DMS153 (cell line): Measurements from ENCODE around the gene SSUH2.
"Not testable (repeated sequence)": the region's sequence is repeated elsewhere in the genome, so short reads cannot be mapped to it uniquely, and the experiment has no call there.

Source experiments
- DNase-seq: peaks from one replicate; lab custom pipeline; 2025; lab: John Stamatoyannopoulos, UW

Gene SSUH2

DNA sequence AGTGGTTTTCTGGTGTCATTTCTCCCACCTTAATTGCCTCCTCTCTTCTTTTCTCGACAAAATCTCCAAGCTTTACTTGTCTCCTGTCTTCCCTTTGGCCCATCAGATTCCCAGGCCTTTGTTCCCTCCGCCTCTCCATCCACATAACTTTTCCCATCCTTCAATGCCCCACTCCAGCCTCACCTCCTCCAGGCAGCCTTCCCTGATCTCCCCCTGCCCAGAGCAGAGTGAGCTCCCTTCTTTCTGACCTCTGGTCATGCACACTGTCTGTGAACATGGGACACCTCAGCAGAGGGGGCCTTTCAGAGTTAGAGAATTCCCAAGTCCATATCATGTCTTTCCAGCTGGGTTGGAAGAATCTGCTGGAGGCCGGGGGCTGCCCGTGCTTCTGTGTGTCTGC, 14.6 kb upstream of the SSUH2 start:
- no peak for DNase-seq

- DNase-seq, result peak; percentile 68
These were observed 14.0 kb upstream of the SSUH2 start for GRCh38 chr3:8658306-8659212.

- DNase-seq, result peak; percentile 68
These were observed 13.3 kb upstream of the SSUH2 start for GRCh38 chr3:8657804-8658305.

DNA sequence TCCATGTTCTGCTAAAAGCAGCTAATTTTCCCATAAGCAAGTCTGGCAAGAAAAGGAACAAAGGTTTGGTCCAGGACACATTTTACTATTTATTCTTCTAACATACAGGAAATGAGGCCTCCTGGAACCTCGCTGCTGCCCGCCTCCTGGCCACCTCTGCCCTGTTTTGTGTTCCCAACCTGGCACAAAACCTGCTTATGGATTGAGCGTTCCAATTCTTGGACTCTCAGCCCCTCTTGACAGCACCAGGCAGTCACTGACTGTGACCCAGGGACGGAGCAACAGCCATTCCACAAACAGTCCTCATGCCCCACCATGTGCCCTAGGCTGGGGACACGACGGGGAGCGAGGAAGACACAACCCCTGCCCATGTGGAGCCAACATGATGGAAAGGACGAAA, 11.6 kb upstream of the SSUH2 start:
- DNase-seq, result no peak

DNA sequence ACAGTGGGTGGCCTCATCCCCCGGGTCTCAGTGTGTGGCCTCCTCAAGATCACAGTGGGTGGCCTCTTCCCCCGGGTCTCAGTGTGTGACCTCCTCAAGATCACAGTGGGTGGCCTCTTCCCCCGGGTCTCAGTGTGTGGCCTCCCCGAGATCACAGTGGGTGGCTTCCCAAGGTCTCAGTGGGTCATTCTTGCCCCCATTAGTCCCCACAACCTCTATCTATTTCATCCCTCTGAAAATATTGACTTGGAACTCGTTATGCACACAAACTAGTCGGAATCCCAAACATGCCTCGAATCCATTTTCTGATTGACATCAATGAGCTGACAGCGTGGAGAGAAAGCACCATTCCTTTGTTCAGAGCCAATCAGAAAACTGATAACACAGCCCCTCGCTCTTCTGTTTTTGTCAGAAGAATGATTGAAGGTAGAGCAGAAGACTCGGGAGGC, 10.8 kb upstream of the SSUH2 start:
- no peak for DNase-seq

- not testable (repeated sequence) for DNase-seq
These were observed 10.2 kb upstream of the SSUH2 start for GRCh38 chr3:8654572-8655329.

DNA sequence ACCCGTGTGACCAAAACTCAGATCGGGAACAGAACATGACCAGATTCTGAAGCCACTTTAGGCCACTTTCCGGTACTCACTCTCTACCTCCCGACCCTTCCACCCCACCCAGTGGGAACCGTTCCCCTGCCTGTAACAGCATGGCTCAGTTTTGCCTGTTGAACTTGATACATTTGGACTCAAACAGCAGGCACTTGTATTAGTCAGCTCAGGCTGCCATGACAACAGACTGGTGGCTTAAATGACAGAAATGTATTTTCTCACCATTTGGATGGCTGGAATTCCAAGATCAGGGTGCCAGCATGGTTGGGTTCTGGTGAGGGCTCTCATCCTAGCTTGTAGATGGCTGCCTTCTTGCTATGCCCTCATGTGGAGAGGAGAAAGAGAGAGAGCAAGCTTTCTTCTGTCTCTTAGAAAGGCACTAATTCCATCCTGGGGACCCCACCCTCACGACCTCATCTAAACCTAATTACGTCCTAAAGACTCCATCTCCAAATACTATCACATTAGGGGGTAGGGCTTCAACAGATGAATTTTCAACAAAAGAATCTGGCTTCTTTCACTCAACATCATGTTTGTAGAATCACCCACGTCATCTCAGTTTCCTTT, 9.3 kb upstream of the SSUH2 start:
- DNase-seq, result no peak

DNA sequence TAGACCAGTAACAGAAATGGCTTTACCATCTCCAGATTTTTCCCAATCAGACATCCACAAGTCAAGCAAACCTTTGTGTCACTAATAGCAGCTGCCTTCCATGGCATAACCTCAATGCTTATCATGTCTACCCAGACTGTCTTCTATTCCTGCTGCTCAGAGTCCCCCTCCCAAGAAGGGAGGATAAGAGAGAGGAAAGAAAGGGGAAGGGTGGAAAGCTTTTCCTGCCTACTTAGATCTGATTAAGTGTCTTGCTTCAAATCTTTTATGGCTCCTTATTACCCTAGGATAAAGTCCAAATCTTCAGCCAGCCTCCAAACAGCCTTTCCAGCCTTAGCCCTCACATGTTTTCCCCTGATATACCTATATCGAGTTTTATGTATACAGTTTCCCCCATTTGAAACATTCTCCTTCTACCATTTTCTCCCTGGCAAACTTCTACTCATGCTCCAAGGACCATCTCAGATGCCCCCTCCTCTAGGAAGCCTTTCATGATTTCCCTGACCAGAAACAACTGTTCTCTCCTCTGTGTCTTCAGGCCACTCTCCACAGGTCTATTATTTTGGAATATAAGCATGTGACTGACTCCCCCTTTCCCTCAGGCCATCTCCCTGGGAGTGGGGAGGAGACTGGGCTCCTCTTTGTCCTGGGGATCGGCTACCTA, 7.9 kb upstream of the SSUH2 start:
- no peak for DNase-seq

- DNase-seq, result no peak
These were observed 7.1 kb upstream of the SSUH2 start for GRCh38 chr3:8651418-8652323.

- no peak for DNase-seq
These were observed 6.2 kb upstream of the SSUH2 start for GRCh38 chr3:8650583-8651416.

GRCh38 chr3:8649757-8650156, 5.2 kb upstream of the SSUH2 start:
- DNase-seq, result no peak

DNA sequence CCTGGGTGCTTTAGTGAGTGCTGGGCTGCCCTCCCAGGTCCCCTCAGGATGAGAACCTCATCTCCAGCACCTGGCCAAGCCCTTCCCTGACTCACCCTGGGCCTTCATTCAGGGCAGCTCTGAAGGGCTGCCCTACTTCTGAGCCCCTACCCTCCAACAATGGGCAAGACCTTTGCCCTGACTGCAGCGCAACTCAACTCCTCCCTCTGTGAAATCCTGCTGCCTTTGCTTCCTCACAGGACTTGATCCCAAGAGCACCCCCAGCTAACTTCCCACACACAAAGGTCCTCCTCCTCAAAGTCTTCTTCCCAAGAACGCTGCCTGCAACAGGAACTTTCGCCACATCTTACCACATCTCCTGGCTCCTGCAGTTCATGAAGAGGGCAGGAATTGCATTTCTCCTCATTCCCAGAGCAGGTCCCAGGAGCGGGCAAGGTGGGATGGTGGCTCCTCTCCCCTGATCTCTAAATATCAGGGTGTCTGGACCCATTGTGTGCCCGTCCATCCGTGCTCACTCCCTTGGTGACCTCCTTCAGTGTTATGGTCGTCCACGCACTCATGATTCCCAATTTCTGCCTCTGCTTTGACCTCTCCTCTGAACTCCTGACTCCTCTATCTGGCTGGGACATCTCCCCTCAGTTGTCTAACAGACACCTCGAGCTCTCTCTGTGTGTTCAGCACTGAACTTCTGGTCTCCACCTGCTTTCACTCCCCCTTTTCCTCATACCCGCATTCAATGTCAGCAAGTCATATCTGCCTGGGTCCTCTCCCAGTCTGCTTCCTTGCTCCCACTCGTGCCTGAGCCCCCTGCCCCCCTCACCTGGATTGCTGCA, 4.5 kb upstream of the SSUH2 start:
- DNase-seq, result no peak

- no peak for DNase-seq
These were observed 2.8 kb upstream of the SSUH2 start for GRCh38 chr3:8647137-8647985.

DNA sequence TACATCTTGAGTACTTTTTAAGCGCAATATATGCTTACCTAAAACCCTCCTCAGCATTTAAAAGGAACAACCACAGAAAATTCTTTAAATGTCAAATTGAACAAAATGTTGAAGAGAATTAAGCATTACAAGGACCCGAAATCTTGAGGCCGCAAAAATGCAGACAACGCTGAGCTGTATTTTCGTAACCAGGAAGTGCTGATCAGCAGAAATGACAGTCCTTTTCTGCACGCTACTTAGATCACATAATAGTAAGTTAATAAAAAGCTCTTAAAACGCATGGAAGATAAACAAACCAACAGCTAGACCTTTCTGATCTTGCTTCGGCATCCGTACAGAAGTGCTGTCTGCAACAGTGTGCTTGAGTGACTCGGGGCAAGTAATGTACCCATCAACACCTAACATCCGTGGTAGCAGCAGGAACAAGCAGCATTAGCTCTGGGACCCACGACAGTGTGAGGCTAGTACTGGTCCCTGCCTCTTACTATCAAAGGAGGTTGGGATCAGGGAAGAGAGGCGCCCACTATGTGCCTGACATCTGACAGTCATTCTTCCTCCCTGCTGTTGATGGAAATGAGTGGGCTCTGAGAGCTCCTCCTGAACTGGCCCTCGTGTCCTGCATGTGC, 1.8 kb upstream of the SSUH2 start:
- no peak for DNase-seq

GRCh38 chr3:8645712-8646111, 1.1 kb upstream of the SSUH2 start:
- DNase-seq, result no peak

- no peak for DNase-seq
These were observed 769 bp downstream of the SSUH2 start for GRCh38 chr3:8643693-8644365.

- DNase-seq, result no peak
These were observed 2.6 kb downstream of the SSUH2 start for GRCh38 chr3:8642001-8642400.
